ENCODE measurements around the gene POLR2I.

The POLR2I gene

GRCh38 chr19:36115453-36116343, 1.0 kb upstream of the POLR2I start, which contains the start of gene TBCB:
TBCB (plus strand) TSS chr19:36115468; CDS start chr19:36115561, 93 bp downstream.
- peak within 1 kb of the TSS; percentile 69 for H3K4me3 ChIP-seq (ENCODE audit: low read depth, low read length)
- TF ChIP-seq, protein P1, sequence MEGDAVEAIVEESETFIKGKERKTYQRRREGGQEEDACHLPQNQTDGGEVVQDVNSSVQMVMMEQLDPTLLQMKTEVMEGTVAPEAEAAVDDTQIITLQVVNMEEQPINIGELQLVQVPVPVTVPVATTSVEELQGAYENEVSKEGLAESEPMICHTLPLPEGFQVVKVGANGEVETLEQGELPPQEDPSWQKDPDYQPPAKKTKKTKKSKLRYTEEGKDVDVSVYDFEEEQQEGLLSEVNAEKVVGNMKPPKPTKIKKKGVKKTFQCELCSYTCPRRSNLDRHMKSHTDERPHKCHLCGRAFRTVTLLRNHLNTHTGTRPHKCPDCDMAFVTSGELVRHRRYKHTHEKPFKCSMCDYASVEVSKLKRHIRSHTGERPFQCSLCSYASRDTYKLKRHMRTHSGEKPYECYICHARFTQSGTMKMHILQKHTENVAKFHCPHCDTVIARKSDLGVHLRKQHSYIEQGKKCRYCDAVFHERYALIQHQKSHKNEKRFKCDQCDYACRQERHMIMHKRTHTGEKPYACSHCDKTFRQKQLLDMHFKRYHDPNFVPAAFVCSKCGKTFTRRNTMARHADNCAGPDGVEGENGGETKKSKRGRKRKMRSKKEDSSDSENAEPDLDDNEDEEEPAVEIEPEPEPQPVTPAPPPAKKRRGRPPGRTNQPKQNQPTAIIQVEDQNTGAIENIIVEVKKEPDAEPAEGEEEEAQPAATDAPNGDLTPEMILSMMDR (IDR thresholded peaks at IDR 0.05; ENCODE audit: low read depth, low read length, missing control alignments) = no peak
- no peak for DNase-seq (ENCODE audit: low read depth)

- DNase-seq (ENCODE audit: low read depth) = no peak
- H3K4me3 ChIP-seq (ENCODE audit: low read depth, low read length) = peak overlapping the region; percentile 69
- TF ChIP-seq, protein P1 (IDR thresholded peaks at IDR 0.05; ENCODE audit: low read depth, low read length, missing control alignments) = peak; percentile 25
Observed at GRCh38 chr19:36113894-36114720, 568 bp downstream of the POLR2I start.

DNA sequence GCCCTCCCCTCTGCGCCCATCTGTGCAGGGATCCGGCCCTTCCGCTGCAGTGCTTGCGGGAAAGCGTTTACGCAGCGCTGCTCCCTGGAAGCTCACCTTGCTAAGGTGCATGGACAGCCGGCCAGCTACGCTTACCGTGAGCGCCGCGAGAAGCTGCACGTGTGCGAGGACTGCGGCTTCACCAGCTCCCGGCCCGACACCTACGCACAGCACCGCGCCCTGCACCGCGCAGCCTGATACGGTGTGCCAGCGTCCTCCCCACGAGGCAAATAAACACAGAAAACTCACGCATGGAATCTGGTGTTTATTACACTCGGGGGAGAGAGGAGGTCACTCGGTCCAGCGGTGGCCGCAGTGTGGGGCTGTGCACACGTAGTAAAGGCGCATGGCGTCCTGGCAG, 1.2 kb downstream of the POLR2I start:
- H3K4me3 ChIP-seq (ENCODE audit: low read depth, low read length) = peak overlapping the region; percentile 69
- DNase-seq (ENCODE audit: low read depth) = no peak
- TF ChIP-seq, protein P1 (IDR thresholded peaks at IDR 0.05; ENCODE audit: low read depth, low read length, missing control alignments) = no peak

DNA sequence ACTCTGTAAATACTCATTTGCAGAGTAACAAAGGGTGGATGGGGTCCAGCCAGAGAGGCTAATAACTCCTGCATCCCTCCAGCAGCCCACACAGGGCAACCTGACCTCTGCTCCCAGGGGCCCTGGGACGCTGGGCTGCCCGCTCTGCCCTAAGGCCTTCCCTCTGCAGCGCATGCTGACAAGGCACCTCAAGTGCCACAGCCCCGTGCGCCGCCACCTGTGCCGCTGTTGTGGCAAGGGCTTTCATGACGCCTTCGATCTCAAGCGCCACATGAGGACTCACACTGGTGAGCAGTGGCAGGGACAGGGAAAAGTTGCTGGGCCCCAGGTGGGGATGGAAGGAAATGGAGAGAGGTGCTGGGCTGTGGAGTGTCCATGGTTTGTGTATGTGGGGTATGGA, 2.0 kb downstream of the POLR2I start:
- DNase-seq (ENCODE audit: low read depth) = no peak
- no peak overlapping the region for H3K4me3 ChIP-seq (ENCODE audit: low read depth, low read length)
- TF ChIP-seq, protein P1 (IDR thresholded peaks at IDR 0.05; ENCODE audit: low read depth, low read length, missing control alignments) = no peak

DNA sequence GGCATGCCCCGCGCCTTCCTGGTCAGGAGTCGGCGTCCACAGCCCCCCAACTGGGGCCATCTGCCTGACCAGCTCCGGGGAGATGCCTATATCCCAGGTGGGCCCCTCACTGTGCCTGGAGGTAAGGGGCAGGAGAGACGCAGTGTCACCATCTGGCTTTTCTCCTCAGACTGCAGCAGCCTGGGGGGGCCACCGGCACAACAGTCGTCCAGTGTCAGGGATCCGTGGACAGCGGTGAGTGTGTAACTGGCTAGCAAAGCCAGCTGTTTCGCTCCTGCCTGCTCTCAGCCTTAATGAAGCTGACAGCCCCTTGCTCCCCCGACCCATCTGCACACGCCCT, 3.5 kb downstream of the POLR2I start:
- H3K4me3 ChIP-seq (ENCODE audit: low read depth, low read length) = no peak overlapping the region
- no peak for DNase-seq (ENCODE audit: low read depth)
- TF ChIP-seq, protein P1 (IDR thresholded peaks at IDR 0.05; ENCODE audit: low read depth, low read length, missing control alignments) = no peak

GRCh38 chr19:36110487-36111199, 4.0 kb downstream of the POLR2I start, which contains the start of gene OVOL3:
OVOL3 (plus strand) TSS chr19:36111143; CDS start chr19:36111203, 60 bp downstream.
- TF ChIP-seq, protein P1 (IDR thresholded peaks at IDR 0.05; ENCODE audit: low read depth, low read length, missing control alignments) = no peak
- no peak within 1 kb of the TSS for H3K4me3 ChIP-seq (ENCODE audit: low read depth, low read length)
- DNase-seq (ENCODE audit: low read depth) = no peak

Measured in GM12864 (cell line).